Transverse colon (tissue), 4 donors: ENCODE results near the gene RPL26. TPM values are rescaled to one million over a fixed set of nuclear protein-coding genes. Genes with fewer than 3 reads are reported as not detected.

Experiments used
- DNase-seq: peaks from one replicate; pipeline ENCODE4 v3.0.0-alpha.2; 2019
- H3K27ac ChIP-seq, 4 donors: fragments of 200-600 bp; sonication (generic); 2 replicates each; pipeline ENCODE4 v1.5.1; 2016 to 2018; ENCODE audit warnings: inconsistent platforms in 4 of 4
- H3K27me3 ChIP-seq: fragments of 200-600 bp; sonication (generic); 2 replicates; pipeline ENCODE4 v1.5.1; 2017; ENCODE audit warnings: inconsistent platforms
- H3K36me3 ChIP-seq, 4 donors: fragments of 200-600 bp; sonication (generic); 2 replicates each; pipeline ENCODE4 v1.5.1; 2017 to 2019; ENCODE audit warnings: inconsistent platforms in 4 of 4
- H3K4me1 ChIP-seq, 4 donors: fragments of 200-600 bp; sonication (generic); 2 replicates each; pipeline ENCODE4 v1.5.1; 2017 to 2020; ENCODE audit warnings: inconsistent platforms in 4 of 4
- H3K4me3 ChIP-seq, 4 donors: fragments of 200-600 bp; sonication (generic); 1 replicate in 1 of 4; 2 replicates in 3 of 4; pipeline versions ENCODE4 v1.5.1 to v1.6.1; 2017 to 2019; ENCODE audit warnings: inconsistent platforms in 4 of 4
- H3K9me3 ChIP-seq, 2 donors: fragments of 200-600 bp; sonication (generic); 2 replicates each; pipeline ENCODE4 v1.5.1; 2017 to 2019; ENCODE audit warnings: inconsistent platforms in 2 of 2
- EP300 ChIP-seq: sonication (generic); formaldehyde crosslinking; IDR thresholded peaks from one replicate; pipeline ENCODE4 v1.6.1; 2017; ENCODE audit warnings: antibody characterized with exemption, low read depth
- POLR2A ChIP-seq: fragments of 450-650 bp; IDR thresholded peaks from one replicate; pipeline ENCODE4 v1.6.1; 2016; ENCODE audit warnings: antibody characterized with exemption, mild to moderate bottlenecking, moderate library complexity
- POLR2AphosphoS5 ChIP-seq, 3 donors: sonication (generic); formaldehyde crosslinking; IDR thresholded peaks; one replicate each; pipeline ENCODE4 v1.6.1; 2016; ENCODE audit warnings: antibody characterized with exemption in 3 of 3
- WGBS, 2 donors: methylation state at CpG; one replicate each; pipeline ENCODE4 v1.1.5; 2018; ENCODE audit warnings: low coverage in 1 of 2; 5-methylcytosine and 5-hydroxymethylcytosine counted together
- in situ Hi-C, 4 donors: fragments of 200-750 bp; cut with MboI; loops; one replicate each; pipeline versions ENCODE4 v1.15.0 to v1.15.1; 2017; ENCODE audit warnings: low sequenced_read_pairs in 3 of 4, low pct_ligation_motif_present in 1 of 4, low pct_unique_long_range_greater_than_20kb in 1 of 4
- intact Hi-C: fragments of 100-400 bp; cut with DNase I; formaldehyde crosslinking; loops from one replicate; pipeline ENCODE4 v1.15.1; 2023; ENCODE audit warnings: low total_unique reads
- total RNA-seq, 4 donors: library from RNA; depleted of rRNA; stranded (reverse); fragments of >200 nt; gene quantifications; one replicate each; pipeline ENCODE4 v1.1.0, GENCODE V29; 2016
- TF ChIP-seq, protein P1 (sequence below), 5 experiments: fragments of 200-600 bp in 3 of 5; fragments of 450-650 bp in 2 of 5; sonication (generic) in 3 of 5; IDR thresholded peaks; 1 replicate in 2 of 5; 2 replicates in 3 of 5; pipeline ENCODE4 v1.5.1; 2016 to 2017; ENCODE audit warnings: antibody characterized with exemption in 5 of 5, inconsistent platforms in 3 of 5, mild to moderate bottlenecking in 2 of 5, moderate library complexity in 1 of 5

Gene RPL26
- total RNA-seq, 4 donors from 2014 or later = 714 to 2,921 (median 2,064) TPM

DNA sequence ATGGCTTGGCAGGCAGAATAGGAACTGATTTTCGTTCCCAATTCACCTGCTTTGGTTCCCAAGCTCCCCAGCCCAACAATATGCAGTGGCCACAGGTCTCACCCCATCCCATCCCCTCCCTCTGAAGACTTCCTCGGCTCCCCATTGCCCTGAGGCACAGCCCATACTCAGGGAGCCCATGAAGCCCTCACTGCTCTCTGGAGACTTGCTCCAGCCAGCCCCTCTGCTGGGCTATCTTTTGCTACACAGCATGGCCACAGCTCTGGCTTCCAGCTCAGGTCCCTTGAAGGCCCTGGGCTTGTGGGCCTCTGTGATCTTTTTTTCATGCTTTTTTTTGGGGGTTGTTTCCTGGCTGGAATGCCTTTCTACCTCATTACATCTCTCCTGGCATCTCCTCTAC, 23.2 kb upstream of the RPL26 start:
- H3K4me3 ChIP-seq = no peak overlapping the region
- 81% methylated on average over 2 of the region's 2 CpGs; no CpG with 5 or more reads in 1 of the 2 donors for WGBS, 2 donors

DNA sequence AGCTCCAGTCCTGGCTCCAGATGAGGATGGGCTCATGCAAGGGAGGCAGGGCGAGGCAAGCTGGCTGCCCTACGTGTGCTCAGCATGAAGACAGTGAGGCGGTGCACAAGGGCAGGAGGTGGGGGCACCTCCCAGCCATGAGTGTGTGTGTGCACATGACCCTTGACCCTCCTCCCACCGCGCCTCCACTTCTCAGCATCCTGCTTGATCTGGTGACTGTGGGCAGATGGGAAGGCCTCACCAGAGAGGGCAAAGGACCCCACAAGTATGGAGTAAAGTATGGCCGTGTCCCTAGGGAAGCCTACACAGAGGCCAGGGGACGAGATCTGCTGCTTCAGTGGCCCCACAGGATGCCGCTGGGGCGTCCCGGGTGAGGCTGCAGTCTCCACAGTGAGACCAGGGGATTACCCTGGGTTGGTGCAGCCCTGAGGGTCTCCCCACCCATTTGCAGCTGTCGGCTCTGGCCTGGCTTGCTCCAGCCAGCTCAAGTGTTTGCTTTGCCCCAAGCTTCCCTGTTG, 22.6 kb upstream of the RPL26 start:
- 82% methylated on average over 11 of the region's 11 CpGs; no CpG with 5 or more reads in 1 of the 2 donors for WGBS, 2 donors
- Histone ChIP-seq H3K36me3 (no peaks in the 10 kb centered on the region), H3K4me3 (no peak overlapping the region), H3K27me3 (no peaks in the 10 kb centered on the region), H3K27ac (no peak overlapping the region), H3K9me3 (no peaks in the 10 kb centered on the region), H3K4me1 (peaks cover 0 to 6% (median 2%) of the 10 kb centered on the region in 4 donors)
- TF ChIP-seq, protein P1, sequence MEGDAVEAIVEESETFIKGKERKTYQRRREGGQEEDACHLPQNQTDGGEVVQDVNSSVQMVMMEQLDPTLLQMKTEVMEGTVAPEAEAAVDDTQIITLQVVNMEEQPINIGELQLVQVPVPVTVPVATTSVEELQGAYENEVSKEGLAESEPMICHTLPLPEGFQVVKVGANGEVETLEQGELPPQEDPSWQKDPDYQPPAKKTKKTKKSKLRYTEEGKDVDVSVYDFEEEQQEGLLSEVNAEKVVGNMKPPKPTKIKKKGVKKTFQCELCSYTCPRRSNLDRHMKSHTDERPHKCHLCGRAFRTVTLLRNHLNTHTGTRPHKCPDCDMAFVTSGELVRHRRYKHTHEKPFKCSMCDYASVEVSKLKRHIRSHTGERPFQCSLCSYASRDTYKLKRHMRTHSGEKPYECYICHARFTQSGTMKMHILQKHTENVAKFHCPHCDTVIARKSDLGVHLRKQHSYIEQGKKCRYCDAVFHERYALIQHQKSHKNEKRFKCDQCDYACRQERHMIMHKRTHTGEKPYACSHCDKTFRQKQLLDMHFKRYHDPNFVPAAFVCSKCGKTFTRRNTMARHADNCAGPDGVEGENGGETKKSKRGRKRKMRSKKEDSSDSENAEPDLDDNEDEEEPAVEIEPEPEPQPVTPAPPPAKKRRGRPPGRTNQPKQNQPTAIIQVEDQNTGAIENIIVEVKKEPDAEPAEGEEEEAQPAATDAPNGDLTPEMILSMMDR (IDR thresholded peaks at IDR 0.05) = no peak
- TF ChIP-seq POLR2A (no peak), POLR2AphosphoS5 (IDR thresholded peaks at IDR 0.05) (no peak), EP300 (no peak)
- no peak for DNase-seq
- intact Hi-C loops (loop anchor here (5.0 kb wide), 1 partner anchor 342 kb away; no protein-coding TSS in a partner anchor), in situ Hi-C loops (loop anchor here in 1 of 4 donors (25.0 kb wide), 1 partner anchor 332 kb away; the partner anchor contains the start of gene CCDC42)

More for the DNA sequence above, 23.2 kb upstream of the RPL26 start:
- Histone ChIP-seq H3K27me3 (no peaks in the 10 kb centered on the region), H3K36me3 (no peaks in the 10 kb centered on the region), H3K9me3 (no peaks in the 10 kb centered on the region), H3K27ac (no peak overlapping the region), H3K4me1 (peaks cover 0 to 7% (median 2%) of the 10 kb centered on the region in 4 donors)
- intact Hi-C loops (loop anchor here (5.0 kb wide), 1 partner anchor 341 kb away; no protein-coding TSS in a partner anchor), in situ Hi-C loops (loop anchor here in 1 of 4 donors (25.0 kb wide), 1 partner anchor 331 kb away; the partner anchor contains the start of gene CCDC42)
- no peak for DNase-seq
- TF ChIP-seq EP300 (no peak), POLR2AphosphoS5 (IDR thresholded peaks at IDR 0.05) (no peak), POLR2A (no peak)
- TF ChIP-seq, protein P1 (IDR thresholded peaks at IDR 0.05) = no peak

DNA sequence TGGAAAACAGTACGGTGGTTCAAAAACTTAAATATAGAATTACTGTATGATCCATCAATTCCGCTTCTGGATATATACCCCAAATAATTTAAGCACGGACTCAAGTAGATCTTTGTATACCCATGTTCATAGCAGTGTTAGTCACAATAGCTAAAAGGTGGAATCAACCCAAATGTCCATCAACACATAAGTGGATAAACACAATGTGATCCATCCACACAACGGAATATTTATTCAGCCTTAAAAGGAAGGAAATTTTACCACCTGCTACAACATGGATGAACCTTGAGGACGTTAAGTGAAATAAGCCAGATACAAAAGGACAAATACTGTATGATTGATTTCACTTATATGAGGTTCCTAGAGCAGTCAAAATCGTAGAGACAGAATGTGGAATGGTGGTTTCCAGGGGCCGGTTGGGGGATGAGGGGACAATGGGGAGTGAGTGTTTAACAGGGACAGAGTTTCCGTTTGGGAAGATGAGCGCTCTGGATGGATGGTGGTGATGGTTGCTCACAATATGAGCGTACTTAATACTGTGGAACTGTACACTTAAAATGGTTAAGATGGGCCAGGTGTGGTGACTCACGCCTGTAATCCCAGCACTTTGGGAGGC, 20.0 kb upstream of the RPL26 start:
- 75 to 82% methylated on average over 10 to 11 of the region's 11 CpGs for WGBS, 2 donors
- no peaks in the 10 kb centered on the region for H3K36me3 ChIP-seq
- intact Hi-C loops (no loop called here), in situ Hi-C loops (loop anchor here in 1 of 4 donors (25.0 kb wide), 1 partner anchor 334 kb away; the partner anchor contains the start of gene CCDC42)
- H3K4me3 ChIP-seq = no peak overlapping the region
- no peak for DNase-seq
- H3K4me1 ChIP-seq = peaks cover 0 to under 1% (median 0%) of the 10 kb centered on the region in 4 donors
- no peak overlapping the region for H3K27ac ChIP-seq
- peaks cover 12% of the 10 kb centered on the region for H3K27me3 ChIP-seq
- H3K9me3 ChIP-seq = no peaks in the 10 kb centered on the region
- no peak for TF ChIP-seq POLR2A
- no peak for TF ChIP-seq EP300
- TF ChIP-seq, protein P1 (IDR thresholded peaks at IDR 0.05) = no peak
- TF ChIP-seq POLR2AphosphoS5 (IDR thresholded peaks at IDR 0.05) = no peak

DNA sequence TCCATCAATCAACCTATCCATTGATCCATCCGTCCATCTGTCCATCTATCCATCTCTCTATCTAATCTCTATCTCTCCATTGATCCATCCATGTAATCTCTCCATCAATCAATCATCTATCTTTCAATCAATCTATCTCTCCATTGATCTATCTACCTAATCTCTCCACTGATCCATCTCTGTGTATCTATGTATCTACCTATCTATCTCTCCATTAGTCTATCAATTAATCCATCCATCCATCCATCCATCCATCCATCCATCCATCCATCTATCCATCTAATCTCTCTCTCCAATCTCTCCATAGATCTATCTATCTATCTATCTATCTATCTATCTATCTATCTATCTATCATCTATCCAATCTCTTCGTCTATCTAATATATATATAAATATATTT, 18.1 kb upstream of the RPL26 start:
- DNase-seq = no peak
- in situ Hi-C loops = loop anchor here in 1 of 4 donors (25.0 kb wide), 1 partner anchor 336 kb away; the partner anchor contains the start of gene CCDC42
- peaks cover 31% of the 10 kb centered on the region for H3K27me3 ChIP-seq
- no peak overlapping the region for H3K4me3 ChIP-seq
- H3K36me3 ChIP-seq = no peaks in the 10 kb centered on the region
- H3K27ac ChIP-seq = no peak overlapping the region
- intact Hi-C loops = no loop called here
- H3K9me3 ChIP-seq = no peaks in the 10 kb centered on the region
- no peaks in the 10 kb centered on the region for H3K4me1 ChIP-seq
- 85 to 93% methylated on average over 2 of the region's 2 CpGs for WGBS, 2 donors
- no peak for TF ChIP-seq POLR2A
- TF ChIP-seq EP300 = no peak
